ENCODE results near the gene NOXO1.
A peak's percentile ranks its signal among the peaks of the same experiment; 100 is the strongest.

The NOXO1 gene, protein sequence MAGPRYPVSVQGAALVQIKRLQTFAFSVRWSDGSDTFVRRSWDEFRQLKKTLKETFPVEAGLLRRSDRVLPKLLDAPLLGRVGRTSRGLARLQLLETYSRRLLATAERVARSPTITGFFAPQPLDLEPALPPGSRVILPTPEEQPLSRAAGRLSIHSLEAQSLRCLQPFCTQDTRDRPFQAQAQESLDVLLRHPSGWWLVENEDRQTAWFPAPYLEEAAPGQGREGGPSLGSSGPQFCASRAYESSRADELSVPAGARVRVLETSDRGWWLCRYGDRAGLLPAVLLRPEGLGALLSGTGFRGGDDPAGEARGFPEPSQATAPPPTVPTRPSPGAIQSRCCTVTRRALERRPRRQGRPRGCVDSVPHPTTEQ

DNA sequence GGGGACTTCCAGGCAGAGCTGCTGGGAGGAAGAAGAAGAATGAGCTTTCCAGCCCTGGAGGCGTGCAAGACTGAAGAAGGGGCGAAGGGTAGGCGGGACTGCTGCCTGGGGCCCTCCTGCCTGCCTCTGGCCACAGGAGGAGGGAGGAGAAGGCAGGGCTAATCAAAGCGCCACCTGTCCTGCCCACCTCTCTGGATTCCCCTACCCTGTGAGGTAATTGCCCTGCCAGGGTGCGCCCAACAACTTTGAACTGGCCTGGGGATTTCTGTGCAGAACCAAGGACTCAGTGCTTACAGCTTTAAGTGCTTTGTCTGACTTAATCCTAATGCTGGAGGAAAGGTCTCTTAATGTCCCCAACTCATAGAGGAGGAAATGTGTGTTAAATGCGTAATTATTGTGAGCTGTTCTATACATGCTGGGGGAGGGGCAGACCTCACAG is at the start of gene NOXO1:
NOXO1 (minus strand) TSS at position 72 of the 439 bp plus-strand sequence. CDS start 290 bp downstream, outside the sequence.
- Histone ChIP-seq H3K27me3 (ENCODE audit: control insufficient read depth, insufficient read depth, low read length) (peaks cover 11% of the 10 kb centered on the region; the same call in 1 of the 2 replicates), H3K27ac (ENCODE audit: low read length) (no peak within 1 kb of the TSS), H3K4me1 (ENCODE audit: control insufficient read depth, insufficient read depth, low read length) (peaks cover 3% of the 10 kb centered on the region; the same call in 1 of the 2 replicates), H3K36me3 (ENCODE audit: control insufficient read depth, insufficient read depth, low read length) (peaks cover 26% of the 10 kb centered on the region), H3K4me3 (ENCODE audit: low read length) (peak within 1 kb of the TSS; percentile 25; the same call in 1 of the 2 replicates), H3K9me3 (ENCODE audit: control insufficient read depth, insufficient read depth, low read length) (no peaks in the 10 kb centered on the region)
- WGBS (ENCODE audit: insufficient coverage, insufficient read length) = no CpG with 5 or more reads among the region's 6 CpGs
- DNase-seq (ENCODE audit: low read depth, low spot score) = no peak

DNA sequence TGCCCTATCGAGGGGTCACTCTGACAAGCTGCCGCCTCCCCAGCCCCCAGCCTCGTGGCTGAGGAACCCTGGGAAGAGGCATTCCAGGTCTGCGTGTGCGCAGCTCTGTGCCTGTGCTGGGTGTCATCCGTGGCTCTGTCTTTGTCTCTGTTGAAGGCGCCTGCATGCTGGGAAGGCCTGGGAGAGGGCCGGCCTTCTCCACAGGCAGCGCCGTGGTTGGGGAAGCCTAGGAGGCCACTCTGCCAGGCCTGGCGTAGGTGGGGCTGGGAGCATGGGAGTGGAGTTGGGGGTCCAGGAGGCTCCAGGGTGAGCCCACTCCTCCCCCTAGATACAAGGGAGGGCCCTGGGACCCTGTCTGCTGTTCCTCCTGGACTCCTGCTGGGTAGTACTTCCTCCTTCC is 48.8 kb upstream of the NOXO1 start:
- Histone ChIP-seq H3K27me3 (ENCODE audit: control insufficient read depth, insufficient read depth, low read length) (peaks cover 3% of the 10 kb centered on the region; the same call in 1 of the 2 replicates), H3K27ac (ENCODE audit: low read length) (no peak overlapping the region), H3K9me3 (ENCODE audit: control insufficient read depth, insufficient read depth, low read length) (no peaks in the 10 kb centered on the region), H3K4me1 (ENCODE audit: control insufficient read depth, insufficient read depth, low read length) (peaks cover 5% of the 10 kb centered on the region), H3K36me3 (ENCODE audit: control insufficient read depth, insufficient read depth, low read length) (no peaks in the 10 kb centered on the region), H3K4me3 (ENCODE audit: low read length) (no peak overlapping the region)
- DNase-seq (ENCODE audit: low read depth, low spot score) = no peak
- WGBS (ENCODE audit: insufficient coverage, insufficient read length) = no CpG with 5 or more reads among the region's 11 CpGs

DNA sequence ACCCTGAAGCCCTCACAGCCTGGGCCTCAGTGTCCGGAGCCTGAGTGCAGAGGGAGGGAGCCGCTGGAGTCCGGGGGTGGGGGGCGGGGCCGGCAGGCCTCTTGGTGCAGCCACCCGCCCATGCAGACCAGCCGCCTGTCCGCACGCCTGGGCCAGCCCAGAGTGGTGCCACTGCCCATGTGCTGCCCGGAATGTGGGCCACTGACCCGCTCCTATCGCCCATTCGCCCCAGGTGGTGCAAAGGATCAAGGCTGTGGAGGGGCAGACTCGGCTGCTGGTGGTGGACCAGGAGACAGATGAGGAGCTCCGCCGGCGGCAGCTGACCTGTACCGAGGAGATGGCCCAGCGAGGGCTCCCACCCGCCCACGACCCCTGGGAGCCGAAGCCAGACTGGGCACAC is 48.1 kb upstream of the NOXO1 start:
- H3K27me3 ChIP-seq (ENCODE audit: control insufficient read depth, insufficient read depth, low read length) = peaks cover 3% of the 10 kb centered on the region; the same call in 1 of the 2 replicates
- peaks cover 5% of the 10 kb centered on the region for H3K4me1 ChIP-seq (ENCODE audit: control insufficient read depth, insufficient read depth, low read length)
- no peak overlapping the region for H3K27ac ChIP-seq (ENCODE audit: low read length)
- no peaks in the 10 kb centered on the region for H3K36me3 ChIP-seq (ENCODE audit: control insufficient read depth, insufficient read depth, low read length)
- no peak for DNase-seq (ENCODE audit: low read depth, low spot score)
- H3K9me3 ChIP-seq (ENCODE audit: control insufficient read depth, insufficient read depth, low read length) = no peaks in the 10 kb centered on the region
- WGBS (ENCODE audit: insufficient coverage, insufficient read length) = no CpG with 5 or more reads among the region's 22 CpGs
- no peak overlapping the region for H3K4me3 ChIP-seq (ENCODE audit: low read length)

DNA sequence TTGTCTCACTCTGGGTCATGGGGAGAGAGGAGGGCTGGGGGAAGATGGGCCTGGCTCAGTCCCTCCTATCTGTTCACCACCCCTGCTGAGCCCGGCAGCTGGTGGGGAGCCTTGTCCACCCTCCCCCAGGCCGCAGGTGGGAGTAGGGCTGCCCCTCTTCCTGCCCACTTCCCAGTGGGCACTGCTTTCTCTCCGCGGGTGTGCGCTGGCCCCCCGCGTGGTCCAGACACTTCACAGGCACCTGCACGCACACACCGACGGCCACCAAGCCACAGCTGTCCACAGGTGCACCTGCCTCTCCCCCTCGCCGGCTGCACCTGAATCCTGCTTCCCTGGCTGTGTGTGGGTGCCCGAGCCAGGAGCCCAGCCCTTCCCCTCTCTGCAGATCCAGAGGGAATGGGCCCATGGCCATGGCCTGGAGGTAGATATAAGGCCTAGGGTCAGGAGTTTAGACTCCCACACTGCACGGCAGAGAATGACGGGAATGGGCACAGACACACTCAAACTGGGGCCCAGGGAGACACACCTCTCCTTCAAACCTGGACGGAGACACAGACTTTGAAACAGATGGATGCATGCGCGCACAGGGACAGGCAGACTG is 47.5 kb upstream of the NOXO1 start:
- H3K4me1 ChIP-seq (ENCODE audit: control insufficient read depth, insufficient read depth, low read length) = peaks cover 5% of the 10 kb centered on the region
- no peaks in the 10 kb centered on the region for H3K9me3 ChIP-seq (ENCODE audit: control insufficient read depth, insufficient read depth, low read length)
- no CpG with 5 or more reads among the region's 18 CpGs for WGBS (ENCODE audit: insufficient coverage, insufficient read length)
- H3K4me3 ChIP-seq (ENCODE audit: low read length) = no peak overlapping the region
- H3K27ac ChIP-seq (ENCODE audit: low read length) = no peak overlapping the region
- peaks cover 3% of the 10 kb centered on the region; the same call in 1 of the 2 replicates for H3K27me3 ChIP-seq (ENCODE audit: control insufficient read depth, insufficient read depth, low read length)
- DNase-seq (ENCODE audit: low read depth, low spot score) = no peak
- no peaks in the 10 kb centered on the region for H3K36me3 ChIP-seq (ENCODE audit: control insufficient read depth, insufficient read depth, low read length)

DNA sequence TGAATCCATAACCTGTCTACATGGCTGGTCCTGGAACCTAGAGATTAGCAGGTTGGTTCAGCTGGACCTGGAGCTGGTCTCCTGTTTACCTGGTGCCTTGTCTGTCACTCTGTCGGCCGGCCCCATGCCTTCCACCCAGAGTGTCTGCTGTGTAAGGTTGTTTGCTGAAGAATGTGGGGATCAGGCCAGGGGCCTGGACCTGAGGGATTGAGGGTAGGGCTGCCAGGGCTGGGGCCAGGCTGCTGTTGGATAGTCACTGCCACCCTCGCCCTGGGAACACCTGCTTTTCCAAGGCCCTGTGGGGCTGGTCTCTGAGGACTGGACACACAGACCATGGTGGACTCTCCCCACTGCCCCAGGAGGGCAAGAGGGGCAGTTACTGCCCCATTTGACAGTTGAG is 46.9 kb upstream of the NOXO1 start:
- Histone ChIP-seq H3K27ac (ENCODE audit: low read length) (no peak overlapping the region), H3K4me3 (ENCODE audit: low read length) (no peak overlapping the region), H3K4me1 (ENCODE audit: control insufficient read depth, insufficient read depth, low read length) (peaks cover 5% of the 10 kb centered on the region), H3K36me3 (ENCODE audit: control insufficient read depth, insufficient read depth, low read length) (no peaks in the 10 kb centered on the region), H3K27me3 (ENCODE audit: control insufficient read depth, insufficient read depth, low read length) (peaks cover 3% of the 10 kb centered on the region; the same call in 1 of the 2 replicates), H3K9me3 (ENCODE audit: control insufficient read depth, insufficient read depth, low read length) (no peaks in the 10 kb centered on the region)
- no peak for DNase-seq (ENCODE audit: low read depth, low spot score)
- WGBS (ENCODE audit: insufficient coverage, insufficient read length) = no CpG with 5 or more reads among the region's 3 CpGs

DNA sequence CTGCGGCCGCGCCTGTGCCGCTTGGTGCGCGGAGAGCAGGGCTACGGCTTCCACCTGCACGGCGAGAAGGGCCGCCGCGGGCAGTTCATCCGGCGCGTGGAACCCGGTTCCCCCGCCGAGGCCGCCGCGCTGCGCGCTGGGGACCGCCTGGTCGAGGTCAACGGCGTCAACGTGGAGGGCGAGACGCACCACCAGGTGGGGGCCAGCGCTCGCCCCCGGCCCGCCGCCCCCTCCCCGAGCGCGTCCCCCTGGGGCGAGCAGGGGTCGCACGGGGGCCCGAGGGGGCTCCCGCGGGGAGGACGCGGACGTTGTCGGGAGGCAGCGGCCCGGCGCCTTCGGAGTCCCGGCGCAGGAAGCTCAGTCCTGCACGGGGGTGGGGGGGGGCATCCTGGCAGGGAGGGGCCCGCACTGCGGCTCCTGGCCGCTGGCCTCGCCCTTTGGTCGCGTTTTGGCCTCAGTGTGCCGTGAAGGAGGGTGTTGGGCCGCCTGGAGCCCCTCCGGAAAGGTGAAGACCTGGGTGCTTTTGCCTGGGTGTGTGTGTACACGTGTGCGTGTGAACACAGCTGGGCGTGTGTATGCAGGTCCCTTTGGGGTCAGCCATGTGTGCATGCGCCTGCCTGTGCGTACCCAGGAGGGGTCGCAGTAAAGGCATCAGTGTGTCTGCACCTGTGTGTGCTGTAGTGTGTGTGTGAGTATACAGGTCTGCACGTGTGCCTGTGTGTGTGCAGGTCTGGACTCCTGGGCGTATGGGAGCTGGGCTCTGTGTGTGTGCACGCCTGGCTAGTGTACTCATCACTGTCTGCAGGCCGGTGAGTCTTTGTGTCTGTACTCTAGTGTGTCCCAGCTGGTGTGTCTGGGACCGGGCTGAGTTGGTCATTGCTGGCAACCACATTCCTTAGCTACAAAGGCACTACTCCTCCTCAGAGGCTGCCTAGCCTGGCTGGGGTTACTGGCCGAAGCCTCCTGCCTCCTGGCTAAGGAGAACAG is 46.0 kb upstream of the NOXO1 start:
- no CpG with 5 or more reads among the region's 76 CpGs for WGBS (ENCODE audit: insufficient coverage, insufficient read length)
- no peaks in the 10 kb centered on the region for H3K9me3 ChIP-seq (ENCODE audit: control insufficient read depth, insufficient read depth, low read length)
- no peak for DNase-seq (ENCODE audit: low read depth, low spot score)
- peaks cover 3% of the 10 kb centered on the region; the same call in 1 of the 2 replicates for H3K27me3 ChIP-seq (ENCODE audit: control insufficient read depth, insufficient read depth, low read length)
- no peak overlapping the region for H3K27ac ChIP-seq (ENCODE audit: low read length)
- H3K36me3 ChIP-seq (ENCODE audit: control insufficient read depth, insufficient read depth, low read length) = no peaks in the 10 kb centered on the region
- H3K4me3 ChIP-seq (ENCODE audit: low read length) = peak overlapping the region; percentile 48; the same call in 1 of the 2 replicates
- peaks cover 5% of the 10 kb centered on the region for H3K4me1 ChIP-seq (ENCODE audit: control insufficient read depth, insufficient read depth, low read length)

DNA sequence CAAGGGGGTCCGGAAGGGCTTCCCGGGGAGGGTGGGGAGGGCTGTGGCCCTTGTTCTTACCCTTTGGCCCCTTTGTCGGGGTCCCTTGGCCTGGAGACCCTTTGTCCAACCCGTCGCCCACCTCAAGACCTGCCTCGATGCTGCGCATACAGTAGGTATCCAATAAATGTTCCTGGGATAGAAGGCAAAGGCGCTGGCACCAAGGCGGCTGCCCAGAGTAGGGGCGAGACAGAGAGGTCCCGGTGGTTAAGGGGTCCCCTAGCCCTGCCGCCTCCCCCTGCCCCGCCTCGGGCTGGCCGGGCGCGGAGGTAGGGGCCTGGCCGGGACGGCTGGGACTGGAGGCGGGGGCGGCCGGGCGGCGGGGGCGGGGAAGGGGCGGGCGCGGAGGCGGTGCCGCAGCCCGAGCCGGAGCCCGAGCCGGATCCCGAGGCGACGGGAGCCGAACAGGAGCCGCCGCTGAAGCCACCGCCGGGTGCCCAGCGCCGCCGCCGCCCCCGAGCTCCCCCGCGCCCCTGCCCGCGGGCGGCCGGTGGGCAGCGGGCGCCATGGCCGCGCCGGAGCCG is 45.3 kb upstream of the NOXO1 start, which contains the start of gene NHERF2:
NHERF2 (plus strand) TSS at position 442 of the 563 bp plus-strand sequence; CDS start at position 546, 104 bp downstream.
- Histone ChIP-seq H3K36me3 (ENCODE audit: control insufficient read depth, insufficient read depth, low read length) (no peaks in the 10 kb centered on the region), H3K27me3 (ENCODE audit: control insufficient read depth, insufficient read depth, low read length) (peaks cover 3% of the 10 kb centered on the region; the same call in 1 of the 2 replicates), H3K4me1 (ENCODE audit: control insufficient read depth, insufficient read depth, low read length) (peaks cover 5% of the 10 kb centered on the region), H3K4me3 (ENCODE audit: low read length) (peak within 1 kb of the TSS; percentile 48; the same call in 1 of the 2 replicates), H3K27ac (ENCODE audit: low read length) (no peak within 1 kb of the TSS), H3K9me3 (ENCODE audit: control insufficient read depth, insufficient read depth, low read length) (no peaks in the 10 kb centered on the region)
- no CpG with 5 or more reads among the region's 59 CpGs for WGBS (ENCODE audit: insufficient coverage, insufficient read length)
- no peak for DNase-seq (ENCODE audit: low read depth, low spot score)

DNA sequence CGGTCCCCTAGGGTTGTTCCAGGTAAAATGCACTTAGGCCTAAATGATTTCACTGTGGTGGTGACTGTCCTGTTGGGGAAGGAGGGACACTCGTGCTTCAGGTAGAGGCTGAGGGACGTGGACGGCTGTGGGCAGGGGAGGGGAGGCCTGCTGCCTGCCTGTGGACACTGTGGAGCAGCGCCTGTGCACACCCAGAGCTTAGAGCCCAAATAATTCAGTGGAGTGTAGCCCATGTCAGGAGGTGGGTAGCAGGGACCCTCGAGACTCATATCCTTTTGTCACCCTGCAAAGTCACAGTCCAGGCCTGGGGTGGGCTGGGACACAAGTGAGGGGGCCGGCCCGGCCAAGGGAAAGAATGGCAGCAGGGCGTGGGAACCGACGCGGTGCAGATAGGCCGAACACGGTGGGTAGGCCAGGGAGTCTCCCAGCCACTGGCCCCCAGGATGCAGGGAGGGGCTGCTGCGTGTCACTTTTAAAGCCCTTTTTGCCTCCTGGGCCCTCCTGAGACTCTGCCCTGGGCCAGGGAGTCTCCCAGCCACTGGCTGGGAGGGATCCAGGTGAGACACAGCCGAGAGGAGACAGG is 44.7 kb upstream of the NOXO1 start:
- H3K4me3 ChIP-seq (ENCODE audit: low read length) = no peak overlapping the region
- peaks cover 5% of the 10 kb centered on the region; the same call in 1 of the 2 replicates for H3K27me3 ChIP-seq (ENCODE audit: control insufficient read depth, insufficient read depth, low read length)
- no peak overlapping the region for H3K27ac ChIP-seq (ENCODE audit: low read length)
- WGBS (ENCODE audit: insufficient coverage, insufficient read length) = no CpG with 5 or more reads among the region's 16 CpGs
- no peaks in the 10 kb centered on the region for H3K36me3 ChIP-seq (ENCODE audit: control insufficient read depth, insufficient read depth, low read length)
- no peak for DNase-seq (ENCODE audit: low read depth, low spot score)
- peaks cover 5% of the 10 kb centered on the region for H3K4me1 ChIP-seq (ENCODE audit: control insufficient read depth, insufficient read depth, low read length)
- H3K9me3 ChIP-seq (ENCODE audit: control insufficient read depth, insufficient read depth, low read length) = no peaks in the 10 kb centered on the region

DNA sequence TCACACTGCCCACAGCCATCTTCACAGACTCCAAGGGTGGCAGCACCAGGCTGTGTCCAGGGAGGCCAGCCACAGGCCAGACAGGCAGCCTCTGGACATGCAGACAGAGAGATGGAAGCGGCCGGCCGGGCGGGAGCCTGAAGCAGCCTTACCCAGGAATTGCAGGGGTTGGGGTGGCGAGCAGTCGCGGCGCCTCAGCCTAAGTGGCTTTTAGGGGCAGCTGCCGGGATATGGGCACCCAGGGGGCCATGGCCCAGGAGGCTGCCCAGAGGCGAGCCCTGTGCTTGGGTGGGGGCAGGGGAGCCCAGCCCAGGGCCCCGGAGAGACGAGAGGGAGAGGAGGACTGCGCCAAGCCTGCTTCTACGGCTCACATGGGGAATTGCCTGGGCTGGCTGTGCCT is 44.0 kb upstream of the NOXO1 start:
- Histone ChIP-seq H3K36me3 (ENCODE audit: control insufficient read depth, insufficient read depth, low read length) (no peaks in the 10 kb centered on the region), H3K9me3 (ENCODE audit: control insufficient read depth, insufficient read depth, low read length) (no peaks in the 10 kb centered on the region), H3K27ac (ENCODE audit: low read length) (no peak overlapping the region), H3K27me3 (ENCODE audit: control insufficient read depth, insufficient read depth, low read length) (peaks cover 9% of the 10 kb centered on the region), H3K4me3 (ENCODE audit: low read length) (no peak overlapping the region), H3K4me1 (ENCODE audit: control insufficient read depth, insufficient read depth, low read length) (peaks cover 5% of the 10 kb centered on the region)
- no CpG with 5 or more reads among the region's 14 CpGs for WGBS (ENCODE audit: insufficient coverage, insufficient read length)
- no peak for DNase-seq (ENCODE audit: low read depth, low spot score)

Data from iPS DF 6.9 (cell line).